CD4-positive, alpha-beta T cell (primary cell): ENCODE results near the gene HEATR3. TPM values are rescaled to one million over a fixed set of nuclear protein-coding genes. Genes with fewer than 3 reads are reported as not detected.

ENCODE experiments used
- ATAC-seq: fragments of 200-7000 bp; cut with Tn5 transposase; one replicate; pipeline ENCODE4 v1.10.0; 2022; ENCODE audit warnings: mild to moderate bottlenecking; ENCODE audit not compliant: poor library complexity
- CTCF ChIA-PET: fragments of 350-600 bp; sonication (Branson Sonifier 250); formaldehyde crosslinking; loops from one replicate; lab custom pipeline; 2021; ENCODE audit warnings: antibody characterized with exemption, inconsistent platforms; lab: Charles Lee
- POLR2A ChIA-PET: fragments of 350-600 bp; sonication (Branson Sonifier 250); formaldehyde crosslinking; loops from one replicate; lab custom pipeline; 2021; ENCODE audit warnings: antibody characterized with exemption, inconsistent platforms; lab: Charles Lee
- DNase-seq, 14 experiments: peaks; one replicate each; pipeline ENCODE4 v3.0.0-alpha.2; 2013 to 2020; ENCODE audit warnings: mixed read lengths in 2 of 14
- H3K27ac ChIP-seq, 2 donors: one replicate each; pipeline versions ENCODE4 v1.5.1 to v1.7.0; 2013; ENCODE audit warnings: low read length in 2 of 2, low read depth in 1 of 2, mild to moderate bottlenecking in 1 of 2
- H3K27me3 ChIP-seq, 2 experiments: 1 replicate in 1 of 2; 2 replicates in 1 of 2; pipeline versions ENCODE4 v1.6.1 to v1.7.0; 2013; ENCODE audit warnings: low read length in 2 of 2, control low read depth in 1 of 2, mild to moderate bottlenecking in 1 of 2, moderate library complexity in 1 of 2; ENCODE audit not compliant: insufficient read depth in 2 of 2, control insufficient read depth in 1 of 2
- H3K36me3 ChIP-seq: one replicate; pipeline ENCODE4 v1.6.1; 2013; ENCODE audit warnings: low read length, control low read depth; ENCODE audit not compliant: insufficient read depth
- H3K4me1 ChIP-seq: one replicate; pipeline ENCODE4 v1.6.1; 2013; ENCODE audit warnings: low read length, control low read depth; ENCODE audit not compliant: insufficient read depth
- H3K4me3 ChIP-seq: one replicate; pipeline ENCODE4 v1.5.1; 2013; ENCODE audit warnings: mild to moderate bottlenecking, low read length, moderate library complexity
- H3K9me3 ChIP-seq, 2 experiments: 1 replicate in 1 of 2; 2 replicates in 1 of 2; pipeline versions ENCODE4 v1.6.1 to v1.7.0; 2013; ENCODE audit warnings: low read length in 2 of 2, mild to moderate bottlenecking in 2 of 2, control low read depth in 1 of 2, moderate library complexity in 1 of 2; ENCODE audit not compliant: control insufficient read depth in 1 of 2, insufficient read depth in 1 of 2
- H3K27ac Mint-ChIP-seq: one replicate; pipeline ENCODE4 v1.8.0; 2020; ENCODE audit warnings: mixed read lengths
- H3K27me3 Mint-ChIP-seq: one replicate; pipeline ENCODE4 v1.8.0; 2021; ENCODE audit warnings: mixed read lengths
- H3K36me3 Mint-ChIP-seq: one replicate; pipeline ENCODE4 v1.8.0; 2021; ENCODE audit warnings: low read depth, mixed read lengths
- H3K4me1 Mint-ChIP-seq: one replicate; pipeline ENCODE4 v1.8.0; 2021; ENCODE audit warnings: low read depth, mixed read lengths
- H3K4me3 Mint-ChIP-seq: one replicate; pipeline ENCODE4 v1.8.0; 2020; ENCODE audit warnings: mild to moderate bottlenecking, mixed read lengths
- H3K9me3 Mint-ChIP-seq: one replicate; pipeline ENCODE4 v1.8.0; 2020; ENCODE audit warnings: mixed read lengths
- CTCF ChIP-seq: fragments of 200-600 bp; IDR thresholded peaks from one replicate; pipeline ENCODE4 v1.8.0; 2022; ENCODE audit warnings: antibody characterized with exemption, mild to moderate bottlenecking
- intact Hi-C, 2 experiments: fragments of 100-400 bp; cut with DNase I in 1 of 2; cut with micrococcal nuclease in 1 of 2; formaldehyde crosslinking; loops; one replicate each; pipeline versions ENCODE4 v1.15.1 to v1.9.0; 2023 to 2025; cut with DNase I, micrococcal nuclease
- total RNA-seq, 174 experiments: library from RNA in 2 of 174; stranded (reverse) in 2 of 174; gene quantifications; one replicate each; pipeline ENCODE4 v1.2.3 and lab custom pipeline; 2021 to 2026

The HEATR3 gene
- total RNA-seq, 2 experiments from 2014 or later, result 10.1 to 10.6 TPM

- Histone ChIP-seq H3K4me1 (no peaks in the 10 kb centered on the region), H3K27me3 (peaks cover 0 to 7% of the 10 kb centered on the region in 2 experiments), H3K36me3 (no peaks in the 10 kb centered on the region), H3K4me3 (no peak overlapping the region), H3K9me3 (no peaks in the 10 kb centered on the region), H3K27ac (no peak overlapping the region)
- Mint-ChIP-seq H3K36me3 (no peaks in the 10 kb centered on the region), H3K4me3 (no peak overlapping the region), H3K27me3 (peaks cover 39% of the 10 kb centered on the region), H3K27ac (no peak overlapping the region), H3K9me3 (no peaks in the 10 kb centered on the region), H3K4me1 (no peaks in the 10 kb centered on the region)
- ATAC-seq (no peak), DNase-seq (no peak)
- no peak for TF ChIP-seq CTCF
- ChIA-PET POLR2A (no interaction called here), CTCF (no interaction called here)
- intact Hi-C loops, result no loop called here
Observed at GRCh38 chr16:50047864-50048263, 17.9 kb upstream of the HEATR3 start.

GRCh38 chr16:50050802-50051201 is 15.0 kb upstream of the HEATR3 start:
- Mint-ChIP-seq H3K4me1 (no peaks in the 10 kb centered on the region), H3K9me3 (peaks cover 6% of the 10 kb centered on the region), H3K36me3 (no peaks in the 10 kb centered on the region), H3K27ac (no peak overlapping the region), H3K4me3 (no peak overlapping the region), H3K27me3 (peaks cover 22% of the 10 kb centered on the region)
- TF ChIP-seq CTCF, result no peak
- ATAC-seq (no peak), DNase-seq (no peak)
- CTCF ChIA-PET, result no interaction called here
- POLR2A ChIA-PET, result no interaction called here
- no peaks in the 10 kb centered on the region for H3K36me3 ChIP-seq
- no peak overlapping the region for H3K4me3 ChIP-seq
- H3K27me3 ChIP-seq, result peaks cover 0 to 3% of the 10 kb centered on the region in 2 experiments
- intact Hi-C loops, result no loop called here
- no peaks in the 10 kb centered on the region for H3K4me1 ChIP-seq
- H3K27ac ChIP-seq, result no peak overlapping the region
- H3K9me3 ChIP-seq, result peaks cover 2 to 4% of the 10 kb centered on the region in 2 experiments

- Mint-ChIP-seq H3K27ac (no peak overlapping the region), H3K36me3 (no peaks in the 10 kb centered on the region), H3K4me1 (no peaks in the 10 kb centered on the region), H3K4me3 (no peak overlapping the region), H3K27me3 (peaks cover 4% of the 10 kb centered on the region), H3K9me3 (peaks cover 6% of the 10 kb centered on the region)
- H3K27me3 ChIP-seq, result no peaks in the 10 kb centered on the region
- no peak for ATAC-seq
- no peak overlapping the region for H3K27ac ChIP-seq
- intact Hi-C loops, result no loop called here
- DNase-seq, result no peak
- H3K4me1 ChIP-seq, result no peaks in the 10 kb centered on the region
- ChIA-PET CTCF (no interaction called here), POLR2A (no interaction called here)
- peaks cover 4 to 13% of the 10 kb centered on the region in 2 experiments for H3K9me3 ChIP-seq
- H3K4me3 ChIP-seq, result no peak overlapping the region
- TF ChIP-seq CTCF, result no peak
- no peaks in the 10 kb centered on the region for H3K36me3 ChIP-seq
Observed at GRCh38 chr16:50056226-50056625, 9.5 kb upstream of the HEATR3 start.
